Measurements from ENCODE around the gene IRF2BP2.
A peak's percentile ranks its signal among the peaks of the same experiment; 100 is the strongest.
"Not testable (repeated sequence)": the region's sequence is repeated elsewhere in the genome, so short reads cannot be mapped to it uniquely, and the experiment has no call there.

IRF2BP2 gene

DNA sequence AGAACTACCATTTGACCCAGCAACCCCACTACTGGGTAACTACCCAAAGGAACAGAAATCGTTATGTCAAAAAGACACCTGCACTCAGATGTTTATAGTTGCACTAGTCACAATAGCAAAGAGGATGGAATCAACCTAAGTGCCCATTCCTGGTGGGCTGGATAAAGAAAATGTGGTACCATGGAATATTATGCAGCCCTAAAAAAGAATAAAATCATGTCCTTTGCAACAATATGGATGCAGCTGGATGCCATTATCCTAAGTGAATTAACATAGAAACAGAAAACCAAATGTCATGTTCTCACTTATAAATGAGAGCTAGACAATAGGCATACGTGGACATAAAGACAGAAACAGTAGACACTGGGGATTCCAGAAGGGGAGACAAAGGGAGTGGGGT, 32.5 kb upstream of the IRF2BP2 start:
- no peak for ATAC-seq
- TF ChIP-seq ZNF8 (CRISPR knock-in tag; IDR thresholded peaks at IDR 0.05) = no peak
- TF ChIP-seq, protein P1, sequence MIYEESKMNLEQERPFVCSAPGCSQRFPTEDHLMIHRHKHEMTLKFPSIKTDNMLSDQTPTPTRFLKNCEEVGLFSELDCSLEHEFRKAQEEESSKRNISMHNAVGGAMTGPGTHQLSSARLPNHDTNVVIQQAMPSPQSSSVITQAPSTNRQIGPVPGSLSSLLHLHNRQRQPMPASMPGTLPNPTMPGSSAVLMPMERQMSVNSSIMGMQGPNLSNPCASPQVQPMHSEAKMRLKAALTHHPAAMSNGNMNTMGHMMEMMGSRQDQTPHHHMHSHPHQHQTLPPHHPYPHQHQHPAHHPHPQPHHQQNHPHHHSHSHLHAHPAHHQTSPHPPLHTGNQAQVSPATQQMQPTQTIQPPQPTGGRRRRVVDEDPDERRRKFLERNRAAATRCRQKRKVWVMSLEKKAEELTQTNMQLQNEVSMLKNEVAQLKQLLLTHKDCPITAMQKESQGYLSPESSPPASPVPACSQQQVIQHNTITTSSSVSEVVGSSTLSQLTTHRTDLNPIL (CRISPR knock-in tag; IDR thresholded peaks at IDR 0.05; ENCODE audit: low read depth) = no peak

DNA sequence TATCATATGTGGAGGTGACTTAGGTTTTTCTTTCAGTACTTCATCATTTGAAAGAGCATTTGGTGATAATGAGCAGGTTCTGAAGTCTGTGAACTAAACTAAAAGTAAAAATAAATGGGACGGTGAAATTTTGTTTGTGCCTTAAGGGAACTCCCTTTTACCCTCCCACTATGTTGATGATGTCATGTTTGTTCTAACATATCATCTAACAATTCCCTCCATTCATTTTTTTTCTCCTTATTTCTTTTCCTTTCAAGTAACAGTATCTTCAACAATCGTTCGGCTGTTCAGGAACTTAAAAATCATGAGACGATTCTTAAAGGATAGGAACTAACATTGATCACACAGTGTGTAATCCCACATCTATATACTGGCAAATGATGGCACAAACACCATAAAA, 30.0 kb upstream of the IRF2BP2 start:
- no peak for TF ChIP-seq PPARA (CRISPR knock-in tag; IDR thresholded peaks at IDR 0.05; ENCODE audit: borderline replicate concordance)
- TF ChIP-seq GLIS3 (CRISPR knock-in tag; IDR thresholded peaks at IDR 0.05) = no peak
- no peak for TF ChIP-seq ZC3H10 (CRISPR knock-in tag; IDR thresholded peaks at IDR 0.05)
- TF ChIP-seq, protein P2, sequence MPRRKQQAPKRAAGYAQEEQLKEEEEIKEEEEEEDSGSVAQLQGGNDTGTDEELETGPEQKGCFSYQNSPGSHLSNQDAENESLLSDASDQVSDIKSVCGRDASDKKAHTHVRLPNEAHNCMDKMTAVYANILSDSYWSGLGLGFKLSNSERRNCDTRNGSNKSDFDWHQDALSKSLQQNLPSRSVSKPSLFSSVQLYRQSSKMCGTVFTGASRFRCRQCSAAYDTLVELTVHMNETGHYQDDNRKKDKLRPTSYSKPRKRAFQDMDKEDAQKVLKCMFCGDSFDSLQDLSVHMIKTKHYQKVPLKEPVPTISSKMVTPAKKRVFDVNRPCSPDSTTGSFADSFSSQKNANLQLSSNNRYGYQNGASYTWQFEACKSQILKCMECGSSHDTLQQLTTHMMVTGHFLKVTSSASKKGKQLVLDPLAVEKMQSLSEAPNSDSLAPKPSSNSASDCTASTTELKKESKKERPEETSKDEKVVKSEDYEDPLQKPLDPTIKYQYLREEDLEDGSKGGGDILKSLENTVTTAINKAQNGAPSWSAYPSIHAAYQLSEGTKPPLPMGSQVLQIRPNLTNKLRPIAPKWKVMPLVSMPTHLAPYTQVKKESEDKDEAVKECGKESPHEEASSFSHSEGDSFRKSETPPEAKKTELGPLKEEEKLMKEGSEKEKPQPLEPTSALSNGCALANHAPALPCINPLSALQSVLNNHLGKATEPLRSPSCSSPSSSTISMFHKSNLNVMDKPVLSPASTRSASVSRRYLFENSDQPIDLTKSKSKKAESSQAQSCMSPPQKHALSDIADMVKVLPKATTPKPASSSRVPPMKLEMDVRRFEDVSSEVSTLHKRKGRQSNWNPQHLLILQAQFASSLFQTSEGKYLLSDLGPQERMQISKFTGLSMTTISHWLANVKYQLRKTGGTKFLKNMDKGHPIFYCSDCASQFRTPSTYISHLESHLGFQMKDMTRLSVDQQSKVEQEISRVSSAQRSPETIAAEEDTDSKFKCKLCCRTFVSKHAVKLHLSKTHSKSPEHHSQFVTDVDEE (CRISPR knock-in tag; IDR thresholded peaks at IDR 0.05) = no peak
- TF ChIP-seq SNAI2 (CRISPR knock-in tag; IDR thresholded peaks at IDR 0.05) = no peak
- TF ChIP-seq ZFP30 (CRISPR knock-in tag; IDR thresholded peaks at IDR 0.05) = no peak
- TF ChIP-seq, protein P3, sequence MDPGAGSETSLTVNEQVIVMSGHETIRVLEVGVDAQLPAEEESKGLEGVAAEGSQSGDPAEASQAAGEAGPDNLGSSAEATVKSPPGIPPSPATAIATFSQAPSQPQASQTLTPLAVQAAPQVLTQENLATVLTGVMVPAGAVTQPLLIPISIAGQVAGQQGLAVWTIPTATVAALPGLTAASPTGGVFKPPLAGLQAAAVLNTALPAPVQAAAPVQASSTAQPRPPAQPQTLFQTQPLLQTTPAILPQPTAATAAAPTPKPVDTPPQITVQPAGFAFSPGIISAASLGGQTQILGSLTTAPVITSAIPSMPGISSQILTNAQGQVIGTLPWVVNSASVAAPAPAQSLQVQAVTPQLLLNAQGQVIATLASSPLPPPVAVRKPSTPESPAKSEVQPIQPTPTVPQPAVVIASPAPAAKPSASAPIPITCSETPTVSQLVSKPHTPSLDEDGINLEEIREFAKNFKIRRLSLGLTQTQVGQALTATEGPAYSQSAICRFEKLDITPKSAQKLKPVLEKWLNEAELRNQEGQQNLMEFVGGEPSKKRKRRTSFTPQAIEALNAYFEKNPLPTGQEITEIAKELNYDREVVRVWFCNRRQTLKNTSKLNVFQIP (CRISPR knock-in tag; IDR thresholded peaks at IDR 0.05; ENCODE audit: borderline replicate concordance, low read depth) = no peak
- no peak for TF ChIP-seq ISL1 (CRISPR knock-in tag; IDR thresholded peaks at IDR 0.05)
- no peak for TF ChIP-seq ZNF8 (CRISPR knock-in tag; IDR thresholded peaks at IDR 0.05)
- TF ChIP-seq ESRRG (CRISPR knock-in tag; IDR thresholded peaks at IDR 0.05) = no peak
- TF ChIP-seq, protein P4, sequence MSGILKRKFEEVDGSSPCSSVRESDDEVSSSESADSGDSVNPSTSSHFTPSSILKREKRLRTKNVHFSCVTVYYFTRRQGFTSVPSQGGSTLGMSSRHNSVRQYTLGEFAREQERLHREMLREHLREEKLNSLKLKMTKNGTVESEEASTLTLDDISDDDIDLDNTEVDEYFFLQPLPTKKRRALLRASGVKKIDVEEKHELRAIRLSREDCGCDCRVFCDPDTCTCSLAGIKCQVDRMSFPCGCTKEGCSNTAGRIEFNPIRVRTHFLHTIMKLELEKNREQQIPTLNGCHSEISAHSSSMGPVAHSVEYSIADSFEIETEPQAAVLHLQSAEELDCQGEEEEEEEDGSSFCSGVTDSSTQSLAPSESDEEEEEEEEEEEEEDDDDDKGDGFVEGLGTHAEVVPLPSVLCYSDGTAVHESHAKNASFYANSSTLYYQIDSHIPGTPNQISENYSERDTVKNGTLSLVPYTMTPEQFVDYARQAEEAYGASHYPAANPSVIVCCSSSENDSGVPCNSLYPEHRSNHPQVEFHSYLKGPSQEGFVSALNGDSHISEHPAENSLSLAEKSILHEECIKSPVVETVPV (CRISPR knock-in tag; IDR thresholded peaks at IDR 0.05) = no peak
- no peak for TF ChIP-seq CSDC2 (CRISPR knock-in tag; IDR thresholded peaks at IDR 0.05)
- TF ChIP-seq RARB (CRISPR knock-in tag; IDR thresholded peaks at IDR 0.05) = no peak
- TF ChIP-seq ZFP3 (CRISPR knock-in tag; IDR thresholded peaks at IDR 0.05) = no peak
- ATAC-seq = no peak

DNA sequence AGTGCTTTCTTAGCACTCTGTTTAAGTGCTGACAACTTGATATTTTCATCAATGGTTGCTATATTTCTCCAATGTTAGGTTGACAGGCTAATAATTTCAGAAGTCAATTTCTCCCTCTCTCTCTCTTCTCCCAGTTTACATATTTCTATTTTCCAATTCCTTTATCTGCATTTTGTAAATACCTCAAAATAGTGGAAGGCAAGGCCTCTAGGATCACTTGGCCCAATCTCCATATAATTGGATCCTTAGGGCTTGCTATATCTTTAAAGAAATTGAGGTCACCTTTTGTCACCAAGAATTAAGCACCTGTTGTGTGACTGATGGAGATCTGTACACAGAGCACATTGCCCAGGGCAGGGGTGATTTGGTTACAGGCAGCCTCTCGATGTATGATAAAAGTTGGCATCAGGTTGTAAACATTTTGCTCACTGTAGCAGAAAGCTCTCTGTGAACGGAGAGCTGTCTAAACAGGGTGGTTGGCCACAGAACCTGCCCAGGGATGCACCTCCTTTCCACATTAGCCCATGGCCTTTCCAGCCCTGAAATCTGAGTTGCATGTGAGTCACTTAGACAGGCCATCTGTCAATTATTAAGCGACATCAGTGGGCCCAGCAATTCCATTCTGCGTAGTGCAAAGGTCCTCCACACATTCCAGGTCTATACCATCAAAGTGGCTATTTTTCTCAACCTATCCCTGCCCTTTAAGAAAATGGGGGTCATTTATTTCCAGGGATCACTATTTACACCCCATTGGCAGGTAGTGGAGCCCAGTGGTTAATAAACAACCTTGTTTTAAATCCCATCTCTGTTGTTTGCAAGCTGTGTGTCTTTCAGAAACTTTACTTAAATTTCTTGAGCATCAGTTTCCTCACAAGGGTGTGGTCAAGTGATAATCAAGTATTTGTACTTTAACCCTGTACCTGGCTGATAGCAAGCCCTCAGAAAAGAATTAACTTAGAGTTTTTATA, 29.1 kb upstream of the IRF2BP2 start:
- ATAC-seq = peak; percentile 74
- TF ChIP-seq ZNF70 (CRISPR knock-in tag; IDR thresholded peaks at IDR 0.05) (no peak), ZC3H10 (CRISPR knock-in tag; IDR thresholded peaks at IDR 0.05) (no peak), BACH2 (CRISPR knock-in tag; IDR thresholded peaks at IDR 0.05; ENCODE audit: borderline replicate concordance) (no peak), RARB (CRISPR knock-in tag; IDR thresholded peaks at IDR 0.05) (no peak), CSDC2 (CRISPR knock-in tag; IDR thresholded peaks at IDR 0.05) (no peak), ZFP3 (CRISPR knock-in tag; IDR thresholded peaks at IDR 0.05) (no peak), OSR1 (CRISPR knock-in tag; IDR thresholded peaks at IDR 0.05) (no peak), ARNTL (CRISPR knock-in tag; IDR thresholded peaks at IDR 0.05; ENCODE audit: borderline replicate concordance, low read depth) (no peak), ZFP30 (CRISPR knock-in tag; IDR thresholded peaks at IDR 0.05) (no peak), ZNF8 (CRISPR knock-in tag; IDR thresholded peaks at IDR 0.05) (no peak), SNAI2 (CRISPR knock-in tag; IDR thresholded peaks at IDR 0.05) (no peak), TCF4 (CRISPR knock-in tag; IDR thresholded peaks at IDR 0.05; ENCODE audit: borderline replicate concordance) (no peak), ZNF565 (CRISPR knock-in tag; conservative IDR thresholded peaks at IDR 0.05; ENCODE audit: low read depth) (no peak), ESRRG (CRISPR knock-in tag; IDR thresholded peaks at IDR 0.05) (no peak), ISL1 (CRISPR knock-in tag; IDR thresholded peaks at IDR 0.05) (no peak), TOX (CRISPR knock-in tag; IDR thresholded peaks at IDR 0.05; ENCODE audit: borderline replicate concordance) (no peak)
- TF ChIP-seq, protein P4 (CRISPR knock-in tag; IDR thresholded peaks at IDR 0.05) = no peak
- TF ChIP-seq, protein P1 (CRISPR knock-in tag; IDR thresholded peaks at IDR 0.05; ENCODE audit: low read depth) = no peak
- TF ChIP-seq, protein P3 (CRISPR knock-in tag; IDR thresholded peaks at IDR 0.05; ENCODE audit: borderline replicate concordance, low read depth) = no peak

DNA sequence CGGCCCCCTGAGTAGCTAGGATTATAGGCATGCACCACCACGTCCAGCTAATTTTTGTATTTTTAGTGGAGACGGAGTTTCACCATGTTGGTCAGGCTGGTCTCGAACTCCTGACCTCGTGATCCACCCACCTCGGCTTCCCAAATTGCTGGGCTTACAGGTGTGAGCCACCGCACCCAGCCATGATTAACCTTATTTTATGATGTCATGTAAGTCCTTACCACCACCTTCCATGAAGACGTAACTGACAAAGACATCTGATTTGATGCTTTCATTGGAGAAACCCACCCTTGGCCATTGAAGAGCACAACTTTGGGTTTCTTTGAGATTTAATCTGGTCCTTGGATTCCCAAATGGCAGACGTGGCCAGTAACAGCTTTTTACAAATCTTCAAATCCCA, 24.9 kb upstream of the IRF2BP2 start:
- ATAC-seq = not testable (repeated sequence)

Measured in SK-N-SH treated with all-trans-retinoic acid at 6 μM for 48 hours (cell line).